ENCODE data around the gene CFAP90.

DNA sequence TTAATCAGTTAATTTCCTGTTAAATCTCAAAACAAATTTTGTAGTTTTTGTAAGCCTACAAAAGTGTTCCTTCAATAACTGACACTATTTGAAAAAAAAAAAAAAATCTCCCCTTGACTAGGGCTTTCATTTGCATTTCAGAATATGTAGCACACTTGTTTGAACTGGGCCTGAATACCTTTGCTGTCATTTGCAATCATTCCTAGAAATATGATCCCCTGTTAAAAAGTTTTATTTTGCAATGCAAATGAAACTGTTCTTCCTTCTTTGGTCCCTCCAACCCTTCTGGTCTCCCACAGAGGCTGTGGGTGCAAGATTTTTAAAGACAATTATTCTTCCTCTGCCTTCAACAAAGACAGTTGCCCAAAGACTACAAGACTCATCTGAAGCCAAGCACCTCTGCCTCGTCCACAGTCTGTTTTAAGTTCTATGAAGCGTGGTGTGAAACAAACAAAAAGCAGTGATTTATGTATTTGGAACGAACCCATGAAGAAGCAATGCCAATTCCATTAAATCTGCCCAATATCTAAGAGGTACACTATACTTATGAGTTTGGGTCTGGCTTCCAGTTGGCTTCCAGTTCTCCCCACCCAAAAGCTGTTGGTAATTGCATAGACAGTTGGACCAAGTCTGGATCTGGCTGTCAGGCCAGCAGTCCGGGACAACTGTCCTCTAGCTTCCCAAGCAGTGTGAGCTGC lies 66.1 kb downstream of the CFAP90 start:
- TF ChIP-seq ZNF274 (IDR thresholded peaks at IDR 0.05; ENCODE audit: low read depth, low read length) (no peak), YY1 (IDR thresholded peaks at IDR 0.05; ENCODE audit: insufficient read depth, insufficient read length) (no peak)
